Stomach (tissue), 9 donors: ENCODE results near the gene GNAI3. TPM values are rescaled to one million over a fixed set of nuclear protein-coding genes. Genes with fewer than 3 reads are reported as not detected.

Source experiments
- DNase-seq, 2 donors: peaks; one replicate each; pipeline versions ENCODE4 v3.0.0 to v3.0.0-alpha.2; 2013 to 2019
- H3K27ac ChIP-seq, 5 donors: fragments of 200-600 bp in 4 of 5; sonication (generic) in 4 of 5; one replicate each; pipeline ENCODE4 v1.5.1; 2013 to 2019; ENCODE audit warnings: mild to moderate bottlenecking in 1 of 5, moderate library complexity in 1 of 5
- H3K27me3 ChIP-seq, 3 donors: fragments of 200-600 bp; sonication (generic); one replicate each; pipeline ENCODE4 v1.5.1; 2017 to 2019; ENCODE audit warnings: mixed run types in 1 of 3
- H3K36me3 ChIP-seq, 4 donors: fragments of 200-600 bp; sonication (generic); 1 replicate in 3 of 4; 2 replicates in 1 of 4; pipeline ENCODE4 v1.5.1; 2016 to 2019
- H3K4me1 ChIP-seq, 4 donors: fragments of 200-600 bp; sonication (generic); one replicate each; pipeline ENCODE4 v1.5.1; 2016 to 2019
- H3K4me3 ChIP-seq, 4 donors: fragments of 200-600 bp; sonication (generic) in 3 of 4; one replicate each; pipeline ENCODE4 v1.5.1; 2016 to 2019; ENCODE audit warnings: mild to moderate bottlenecking in 1 of 4
- H3K9me3 ChIP-seq, 4 donors: fragments of 200-600 bp; sonication (generic); one replicate each; pipeline ENCODE4 v1.5.1; 2016 to 2019
- EP300 ChIP-seq: sonication (generic); formaldehyde crosslinking; IDR thresholded peaks from one replicate; pipeline ENCODE4 v1.6.1; 2017; ENCODE audit warnings: antibody characterized with exemption
- POLR2A ChIP-seq, 4 donors: fragments of 450-650 bp; IDR thresholded peaks; one replicate each; pipeline ENCODE4 v1.6.1; 2016; ENCODE audit warnings: antibody characterized with exemption in 4 of 4, control low read depth in 2 of 4, mild to moderate bottlenecking in 1 of 4, moderate library complexity in 1 of 4
- POLR2AphosphoS5 ChIP-seq, 3 donors: sonication (generic); formaldehyde crosslinking; IDR thresholded peaks; one replicate each; pipeline ENCODE4 v1.6.1; 2016; ENCODE audit warnings: antibody characterized with exemption in 3 of 3
- WGBS, 5 donors: extraction: QIAGEN DNeasy Blood & Tissue Kit in 3 of 5; methylation state at CpG; one replicate each; pipeline versions ENCODE4 v1.1.5 to v1.1.7; 2013 to 2018; 5-methylcytosine and 5-hydroxymethylcytosine counted together
- intact Hi-C: fragments of 100-400 bp; cut with DNase I; formaldehyde crosslinking; loops from one replicate; pipeline ENCODE4 v1.15.1; 2023; ENCODE audit warnings: low total_unique reads
- polyA plus RNA-seq, 3 donors: library from polyadenylated mRNA; stranded (reverse); fragments of 200-250 nt; gene quantifications; one replicate each; pipeline ENCODE4 v1.2.3, GENCODE V29; 2013
- total RNA-seq, 5 donors: library from RNA; depleted of rRNA; stranded (reverse); fragments of >200 nt; gene quantifications; one replicate each; pipeline versions ENCODE4 v1.1.0 to v1.2.3, GENCODE V29; 2014 to 2016
- TF ChIP-seq, protein P1 (sequence below), 7 experiments: fragments of 450-650 bp in 4 of 7; fragments of 200-600 bp in 3 of 7; sonication (generic) in 3 of 7; IDR thresholded peaks; one replicate each; pipeline ENCODE4 v1.5.1; 2016 to 2019; ENCODE audit warnings: antibody characterized with exemption in 7 of 7, control low read depth in 2 of 7, mild to moderate bottlenecking in 1 of 7
- donor health status: healthy with polysubstance abuse.
- donor health status: Bipolar disorder and iron deficiency.
- donor health status: healthy.

Gene GNAI3
- total and polyA plus RNA-seq, 8 donors: 0.58 to 12.7 (median 3.1) TPM

GRCh38 chr1:109535481-109535880, 12.9 kb upstream of the GNAI3 start:
- H3K4me3 ChIP-seq: no peak overlapping the region
- peak overlapping the region in 2 of 5 donors; percentile 17 to 40 for H3K27ac ChIP-seq
- TF ChIP-seq POLR2A (IDR thresholded peaks at IDR 0.05) (no peak), POLR2AphosphoS5 (IDR thresholded peaks at IDR 0.05) (no peak), EP300 (no peak)
- TF ChIP-seq, protein P1, sequence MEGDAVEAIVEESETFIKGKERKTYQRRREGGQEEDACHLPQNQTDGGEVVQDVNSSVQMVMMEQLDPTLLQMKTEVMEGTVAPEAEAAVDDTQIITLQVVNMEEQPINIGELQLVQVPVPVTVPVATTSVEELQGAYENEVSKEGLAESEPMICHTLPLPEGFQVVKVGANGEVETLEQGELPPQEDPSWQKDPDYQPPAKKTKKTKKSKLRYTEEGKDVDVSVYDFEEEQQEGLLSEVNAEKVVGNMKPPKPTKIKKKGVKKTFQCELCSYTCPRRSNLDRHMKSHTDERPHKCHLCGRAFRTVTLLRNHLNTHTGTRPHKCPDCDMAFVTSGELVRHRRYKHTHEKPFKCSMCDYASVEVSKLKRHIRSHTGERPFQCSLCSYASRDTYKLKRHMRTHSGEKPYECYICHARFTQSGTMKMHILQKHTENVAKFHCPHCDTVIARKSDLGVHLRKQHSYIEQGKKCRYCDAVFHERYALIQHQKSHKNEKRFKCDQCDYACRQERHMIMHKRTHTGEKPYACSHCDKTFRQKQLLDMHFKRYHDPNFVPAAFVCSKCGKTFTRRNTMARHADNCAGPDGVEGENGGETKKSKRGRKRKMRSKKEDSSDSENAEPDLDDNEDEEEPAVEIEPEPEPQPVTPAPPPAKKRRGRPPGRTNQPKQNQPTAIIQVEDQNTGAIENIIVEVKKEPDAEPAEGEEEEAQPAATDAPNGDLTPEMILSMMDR (IDR thresholded peaks at IDR 0.05): no peak
- no peaks in the 10 kb centered on the region for H3K9me3 ChIP-seq
- WGBS, 5 donors: 70 to 79% (median 75%) methylated on average over 4 of the region's 4 CpGs
- H3K36me3 ChIP-seq: no peaks in the 10 kb centered on the region
- no peaks in the 10 kb centered on the region for H3K27me3 ChIP-seq
- DNase-seq: no peak
- intact Hi-C loops: no loop called here
- peaks cover 0 to 29% (median 22%) of the 10 kb centered on the region in 4 donors for H3K4me1 ChIP-seq

DNA sequence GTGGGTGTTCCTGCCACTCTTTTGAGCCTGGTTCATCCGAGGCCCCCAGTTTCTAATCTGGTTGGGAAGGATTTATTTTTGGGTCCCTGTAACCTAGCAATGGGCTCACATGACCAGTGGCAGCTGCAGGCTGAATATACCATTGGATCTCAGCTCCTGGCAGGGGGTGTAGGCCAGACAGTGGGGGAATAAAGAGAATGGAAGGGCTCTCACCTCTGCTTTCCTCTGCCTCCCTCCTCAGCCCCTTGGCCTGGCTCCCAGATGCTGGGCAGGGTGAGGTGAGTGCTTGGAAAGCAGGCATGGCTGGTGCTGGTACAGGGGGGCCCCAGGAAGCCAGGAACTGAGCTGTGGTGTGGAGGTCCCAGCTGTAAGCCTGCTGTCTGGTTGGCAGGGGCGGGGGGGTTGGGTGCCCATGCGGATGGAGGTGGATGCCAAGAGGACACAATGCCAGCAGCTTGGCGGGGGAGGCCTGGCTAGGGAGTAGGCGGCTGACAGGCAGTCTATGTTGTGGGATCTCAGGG, 12.4 kb upstream of the GNAI3 start:
- no peaks in the 10 kb centered on the region for H3K27me3 ChIP-seq
- peak overlapping the region in 2 of 5 donors; percentile 17 to 40 for H3K27ac ChIP-seq
- intact Hi-C loops: no loop called here
- 60 to 79% (median 67%) methylated on average over 4 to 5 of the region's 5 CpGs for WGBS, 5 donors
- TF ChIP-seq EP300 (no peak), POLR2AphosphoS5 (IDR thresholded peaks at IDR 0.05) (no peak), POLR2A (IDR thresholded peaks at IDR 0.05) (no peak)
- TF ChIP-seq, protein P1 (IDR thresholded peaks at IDR 0.05): no peak
- H3K36me3 ChIP-seq: no peaks in the 10 kb centered on the region
- peak in 1 of 2 donors; percentile 48 for DNase-seq
- no peak overlapping the region for H3K4me3 ChIP-seq
- peaks cover 0 to 26% (median 19%) of the 10 kb centered on the region in 4 donors for H3K4me1 ChIP-seq
- no peaks in the 10 kb centered on the region for H3K9me3 ChIP-seq

GRCh38 chr1:109537450-109538178, 10.8 kb upstream of the GNAI3 start:
- TF ChIP-seq POLR2A (IDR thresholded peaks at IDR 0.05) (no peak), POLR2AphosphoS5 (IDR thresholded peaks at IDR 0.05) (no peak), EP300 (no peak)
- TF ChIP-seq, protein P1 (IDR thresholded peaks at IDR 0.05): no peak
- Histone ChIP-seq H3K27me3 (no peaks in the 10 kb centered on the region), H3K9me3 (no peaks in the 10 kb centered on the region), H3K27ac (no peak overlapping the region), H3K4me1 (peaks cover 0 to 17% (median 7%) of the 10 kb centered on the region in 4 donors), H3K4me3 (no peak overlapping the region), H3K36me3 (no peaks in the 10 kb centered on the region)
- DNase-seq: no peak
- 69 to 80% (median 78%) methylated on average over 9 of the region's 9 CpGs for WGBS, 5 donors
- intact Hi-C loops: no loop called here

GRCh38 chr1:109538827-109539555, 9.4 kb upstream of the GNAI3 start:
- H3K27ac ChIP-seq: no peak overlapping the region
- H3K27me3 ChIP-seq: no peaks in the 10 kb centered on the region
- peaks cover 0 to 13% (median 3%) of the 10 kb centered on the region in 4 donors for H3K4me1 ChIP-seq
- DNase-seq: no peak
- H3K36me3 ChIP-seq: no peaks in the 10 kb centered on the region
- intact Hi-C loops: no loop called here
- TF ChIP-seq POLR2AphosphoS5 (IDR thresholded peaks at IDR 0.05): no peak
- TF ChIP-seq POLR2A (IDR thresholded peaks at IDR 0.05): no peak
- TF ChIP-seq, protein P1 (IDR thresholded peaks at IDR 0.05): no peak
- no peak for TF ChIP-seq EP300
- no peak overlapping the region for H3K4me3 ChIP-seq
- no peaks in the 10 kb centered on the region for H3K9me3 ChIP-seq
- 86 to 92% (median 88%) methylated on average over 9 of the region's 9 CpGs for WGBS, 5 donors
